NCI-H2227 treated with DMSO at 0.1 percent for 48 hours (cell line): ENCODE data around the gene ACOT11.
A peak's percentile ranks its signal among the peaks of the same experiment; 100 is the strongest.

Experiments
- DNase-seq: peaks from one replicate; lab custom pipeline; 2025; lab: John Stamatoyannopoulos, UW

The ACOT11 gene

GRCh38 chr1:54537611-54538010 is 10.4 kb upstream of the ACOT11 start:
- no peak for DNase-seq

- DNase-seq, result no peak
Observed at GRCh38 chr1:54538538-54538937, 9.5 kb upstream of the ACOT11 start.

- no peak for DNase-seq
Observed at GRCh38 chr1:54540582-54541295, 7.3 kb upstream of the ACOT11 start.

GRCh38 chr1:54542120-54542961 is 5.7 kb upstream of the ACOT11 start:
- peak; percentile 73 for DNase-seq

GRCh38 chr1:54542962-54543539 is 5.0 kb upstream of the ACOT11 start:
- no peak for DNase-seq

GRCh38 chr1:54543729-54544496 is 4.1 kb upstream of the ACOT11 start:
- DNase-seq, result peak; percentile 57

GRCh38 chr1:54545916-54546635 is 2.0 kb upstream of the ACOT11 start:
- DNase-seq, result no peak

GRCh38 chr1:54546651-54547401 is 1.2 kb upstream of the ACOT11 start:
- no peak for DNase-seq

GRCh38 chr1:54548389-54549044 is 489 bp downstream of the ACOT11 start:
- DNase-seq, result no peak

- DNase-seq, result no peak
Observed at GRCh38 chr1:54549181-54549924, 1.3 kb downstream of the ACOT11 start.

- no peak for DNase-seq
Observed at GRCh38 chr1:54551891-54552290, 3.9 kb downstream of the ACOT11 start.

- DNase-seq, result no peak
Observed at GRCh38 chr1:54553602-54554313, 5.7 kb downstream of the ACOT11 start.

GRCh38 chr1:54556110-54556509 is 8.1 kb downstream of the ACOT11 start:
- no peak for DNase-seq

- DNase-seq, result no peak
Observed at GRCh38 chr1:54557671-54558355, 9.8 kb downstream of the ACOT11 start.

GRCh38 chr1:54558434-54559030 is 10.5 kb downstream of the ACOT11 start:
- no peak for DNase-seq

GRCh38 chr1:54559111-54559548 is 11.1 kb downstream of the ACOT11 start:
- no peak for DNase-seq

GRCh38 chr1:54559771-54560231 is 11.8 kb downstream of the ACOT11 start:
- DNase-seq, result no peak
